ENCODE results near the gene UBN1.
"Not testable (repeated sequence)": the region's sequence is repeated elsewhere in the genome, so short reads cannot be mapped to it uniquely, and the experiment has no call there.

The UBN1 gene

DNA sequence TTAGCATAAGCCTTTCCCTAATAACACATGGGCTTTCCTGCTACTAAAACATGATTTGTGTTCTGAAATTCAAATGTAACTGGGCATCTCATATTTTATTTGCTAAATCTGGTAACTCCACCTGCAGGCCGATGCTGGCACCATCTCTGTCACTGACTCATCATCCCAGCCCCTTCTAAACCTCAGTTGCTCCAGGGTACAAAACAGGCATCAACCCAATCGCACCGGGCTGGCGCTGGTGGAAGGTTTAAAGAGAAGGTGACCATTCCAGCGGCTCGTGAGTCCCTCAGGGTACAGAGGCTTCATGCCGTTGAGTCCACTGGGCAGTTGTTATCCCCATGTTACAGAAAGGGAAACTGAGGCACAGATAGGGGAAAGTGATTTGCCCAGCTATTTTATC lies 62.5 kb downstream of the UBN1 start:
- no peak for DNase-seq (ENCODE audit: low spot score)

DNA sequence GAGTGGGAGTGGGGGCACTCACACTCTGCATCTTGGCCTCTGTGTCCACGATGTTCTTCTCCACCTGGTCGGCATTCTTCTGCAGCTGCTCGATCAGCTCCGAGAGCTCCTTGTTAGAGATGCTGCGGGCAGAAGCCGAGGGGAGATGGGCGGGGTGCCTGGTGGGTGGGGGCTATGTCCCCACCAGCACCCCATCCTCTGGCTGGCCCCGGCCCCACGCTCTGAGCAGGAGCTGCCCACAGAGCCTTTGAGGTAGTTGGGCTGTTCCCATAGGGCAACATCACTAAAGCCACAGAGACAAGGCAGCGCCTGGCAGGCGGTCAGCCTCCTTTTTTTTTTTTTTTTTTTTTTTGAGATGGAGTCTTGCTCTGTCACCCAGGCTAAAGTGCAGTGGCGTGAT lies 63.5 kb downstream of the UBN1 start:
- no peak for DNase-seq (ENCODE audit: low spot score)

DNA sequence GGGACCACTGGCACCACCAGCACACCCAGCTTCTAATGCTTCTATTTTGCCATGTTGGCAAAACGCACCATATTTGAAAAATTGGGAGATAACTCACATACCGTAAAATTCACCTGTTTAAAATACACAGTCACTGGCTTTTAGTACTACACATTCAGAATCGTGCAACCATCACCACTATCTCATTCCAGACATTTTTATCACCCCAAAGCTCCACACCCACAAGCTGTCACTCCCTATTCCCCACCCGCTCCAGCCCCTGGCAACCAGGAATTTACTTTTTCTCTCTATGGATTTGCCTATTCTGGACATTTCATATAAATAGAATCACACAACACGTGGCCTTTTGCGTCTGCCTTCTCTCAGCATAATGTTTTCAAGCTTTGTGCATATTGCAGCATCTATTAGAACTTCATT lies 64.7 kb downstream of the UBN1 start:
- DNase-seq (ENCODE audit: low spot score), result no peak

DNA sequence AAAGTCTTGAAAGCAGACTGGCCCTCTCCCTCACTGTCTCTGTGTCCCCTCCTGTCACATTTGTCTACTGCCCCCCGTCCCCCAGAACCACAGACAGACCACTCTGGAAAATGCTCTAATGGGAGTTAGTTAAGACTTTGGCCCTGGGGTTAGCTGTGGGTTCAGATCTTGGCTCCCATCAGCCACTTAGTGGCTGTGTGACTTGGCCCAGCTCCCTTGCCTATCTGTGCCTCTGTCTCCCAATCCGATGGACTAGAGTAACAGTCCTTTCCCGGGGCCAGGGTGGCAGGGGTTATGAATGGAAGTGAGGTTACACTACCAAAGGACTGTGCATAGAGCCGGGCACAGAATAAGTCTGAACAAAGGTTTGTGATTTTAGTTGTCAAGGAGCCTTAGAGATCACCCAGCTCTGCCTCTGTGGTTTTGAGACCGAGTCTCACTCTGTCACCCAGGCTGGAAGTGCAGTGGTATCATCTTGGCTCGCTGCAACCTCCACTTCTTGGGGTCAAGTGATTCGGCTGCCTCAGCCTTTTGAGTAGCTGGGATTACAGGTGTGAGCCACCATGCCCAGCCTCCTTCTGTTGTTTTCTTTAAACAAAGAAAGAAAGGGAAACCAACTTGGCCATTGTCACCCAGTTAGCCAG lies 66.0 kb downstream of the UBN1 start:
- no peak for DNase-seq (ENCODE audit: low spot score)

DNA sequence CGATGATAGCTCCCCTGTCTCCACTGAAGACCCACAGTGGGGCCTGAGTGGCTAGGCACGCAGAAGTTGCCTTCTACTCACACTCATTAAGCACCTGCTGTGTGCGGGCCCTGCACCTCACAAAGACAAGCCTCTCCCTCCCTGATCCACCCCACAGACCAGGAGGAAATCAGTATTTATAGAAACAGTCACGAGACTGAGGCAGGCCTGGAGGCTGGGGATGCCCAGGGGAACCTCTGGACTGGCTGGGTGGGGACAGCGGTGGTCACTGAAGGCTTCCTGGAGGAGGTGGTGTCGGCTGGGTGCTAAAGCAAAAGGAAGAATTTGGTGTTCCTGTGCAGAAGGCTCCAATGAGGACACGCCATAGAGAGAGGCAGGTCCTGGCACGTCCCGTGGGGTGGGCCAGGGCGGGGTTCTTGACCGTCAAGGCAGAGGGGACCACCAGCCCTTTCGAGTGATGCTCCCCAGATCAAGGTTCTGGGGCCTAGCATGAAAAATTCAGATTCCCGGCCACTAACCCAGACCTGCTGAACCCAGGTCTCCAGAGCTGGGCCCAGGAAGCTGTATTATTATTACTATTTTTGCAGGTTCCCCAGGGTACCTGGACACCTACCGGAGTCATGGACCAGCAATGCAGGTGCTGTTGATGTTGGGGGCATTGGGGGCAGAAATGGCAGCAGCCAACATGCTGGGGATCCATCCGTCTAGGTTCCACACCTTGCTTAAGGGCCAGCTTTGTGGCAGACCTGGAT lies 66.7 kb downstream of the UBN1 start:
- DNase-seq (ENCODE audit: low spot score), result no peak

DNA sequence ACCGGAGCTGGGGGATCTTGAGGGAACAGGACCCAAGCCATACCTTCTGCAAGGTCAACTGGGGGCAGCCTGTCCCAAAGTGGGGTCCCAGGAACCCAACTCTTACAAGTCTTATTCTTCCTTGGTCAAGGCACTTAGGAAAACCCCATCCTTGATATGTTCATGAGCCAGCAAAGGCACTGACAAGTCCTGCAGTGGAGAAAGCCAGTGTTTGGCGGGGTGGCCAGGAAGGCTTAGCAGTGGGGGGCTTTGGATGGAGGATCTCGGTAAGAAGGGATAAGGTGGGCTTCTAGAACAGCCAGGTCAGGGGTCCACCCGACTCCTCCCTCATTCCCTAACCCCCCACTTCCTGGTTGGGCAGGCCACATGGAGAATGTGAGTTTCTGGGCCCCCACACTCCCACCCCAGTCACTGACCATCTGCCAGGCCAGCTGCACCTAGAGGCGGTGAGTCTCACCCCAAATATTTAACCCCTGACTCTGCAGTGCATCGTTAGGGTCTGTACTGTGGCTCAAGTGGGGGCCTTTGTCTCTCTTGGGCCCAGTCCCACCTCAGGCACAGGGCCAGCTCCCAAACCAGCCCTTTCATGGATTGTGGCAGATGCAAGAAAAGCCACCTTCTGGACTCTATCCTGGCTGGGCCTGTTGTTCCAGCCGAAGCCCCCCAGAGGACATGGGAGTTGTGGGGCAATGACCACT lies 67.4 kb downstream of the UBN1 start:
- DNase-seq (ENCODE audit: low spot score), result no peak

DNA sequence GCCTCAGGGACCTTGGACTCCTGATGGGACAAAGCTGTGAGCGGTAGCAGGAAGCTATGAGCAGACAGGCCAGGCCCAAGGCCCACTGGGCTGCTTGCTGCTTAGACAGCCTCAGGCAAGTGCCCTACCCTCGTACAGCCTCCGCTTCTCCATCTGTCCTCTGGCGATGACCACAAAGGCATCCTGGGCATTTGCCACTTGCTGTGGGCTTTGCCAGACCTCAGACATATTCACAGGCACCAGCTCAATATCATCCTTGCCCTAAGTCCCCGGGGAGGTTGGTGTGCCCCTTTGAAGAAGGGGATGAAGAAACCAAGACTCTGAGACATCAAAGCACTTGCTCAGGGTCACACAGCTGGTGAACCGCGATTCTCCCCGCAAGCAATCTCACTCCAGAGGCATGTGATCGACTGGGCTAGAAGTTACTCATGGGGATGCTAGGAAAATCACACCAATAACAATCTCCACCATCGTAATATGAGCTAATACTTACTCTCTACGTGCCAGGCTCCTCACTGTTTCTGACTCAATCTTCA lies 68.0 kb downstream of the UBN1 start:
- no peak for DNase-seq (ENCODE audit: low spot score)

DNA sequence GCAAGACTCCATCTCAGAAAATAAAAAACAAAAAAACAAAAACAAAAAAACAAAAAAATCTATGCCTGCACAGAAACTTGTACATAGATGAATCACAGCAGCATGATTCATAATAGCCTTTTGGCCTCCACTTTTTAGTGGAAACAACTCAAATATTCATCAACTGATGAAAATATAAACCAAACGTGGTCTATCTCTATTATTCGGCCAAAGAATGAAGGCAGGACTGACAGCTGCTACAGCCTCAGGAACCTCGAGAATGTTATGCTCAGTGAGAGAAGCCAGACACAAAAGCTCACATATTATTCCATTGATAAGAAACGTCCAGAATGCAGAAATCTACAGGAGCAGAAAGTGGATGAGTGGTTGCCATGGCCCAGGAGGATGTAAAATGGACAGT lies 69.8 kb downstream of the UBN1 start:
- DNase-seq (ENCODE audit: low spot score), result no peak

DNA sequence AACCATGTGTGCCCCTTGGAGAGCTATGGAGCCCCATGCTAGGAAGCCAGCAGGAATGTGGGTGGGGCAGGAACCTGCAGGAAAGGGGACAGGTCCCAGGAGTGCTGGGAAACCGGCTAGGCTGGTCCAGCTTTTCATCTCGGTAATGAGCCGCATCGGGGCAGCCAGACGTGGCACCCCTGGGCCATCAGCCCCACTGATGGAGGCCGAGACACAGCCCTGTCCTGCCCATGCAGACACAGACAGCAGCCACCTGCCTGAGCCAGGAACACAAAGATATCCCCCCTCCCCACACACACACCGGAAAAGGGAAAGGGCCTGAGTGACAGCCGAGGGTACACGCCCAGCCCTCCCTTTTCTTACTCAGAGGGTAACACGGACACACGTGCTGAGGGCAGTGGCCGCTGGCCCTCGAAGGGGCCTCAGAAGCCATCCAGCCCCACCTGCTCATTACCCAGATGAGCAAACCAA lies 71.5 kb downstream of the UBN1 start:
- no peak for DNase-seq (ENCODE audit: low spot score)

DNA sequence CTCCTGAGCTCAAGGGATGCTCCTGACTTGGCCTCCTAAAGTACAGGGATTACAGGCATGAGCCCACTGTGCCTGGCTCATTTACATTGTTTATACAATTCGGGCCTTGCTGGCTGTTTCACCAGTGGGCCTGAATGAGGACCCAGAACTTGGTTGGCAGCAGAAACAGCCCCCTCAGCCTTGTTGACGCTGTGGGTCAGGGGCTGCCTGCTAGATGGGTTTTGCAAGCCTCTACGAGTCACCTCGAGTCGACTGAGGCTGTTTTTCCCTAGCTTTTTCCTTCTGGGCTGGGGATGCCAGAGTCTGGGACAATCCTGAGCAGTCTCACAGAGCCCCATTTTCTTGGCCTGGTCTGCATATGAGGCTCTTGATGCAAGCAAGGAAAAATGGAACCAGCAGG lies 73.5 kb downstream of the UBN1 start:
- no peak for DNase-seq (ENCODE audit: low spot score)

DNA sequence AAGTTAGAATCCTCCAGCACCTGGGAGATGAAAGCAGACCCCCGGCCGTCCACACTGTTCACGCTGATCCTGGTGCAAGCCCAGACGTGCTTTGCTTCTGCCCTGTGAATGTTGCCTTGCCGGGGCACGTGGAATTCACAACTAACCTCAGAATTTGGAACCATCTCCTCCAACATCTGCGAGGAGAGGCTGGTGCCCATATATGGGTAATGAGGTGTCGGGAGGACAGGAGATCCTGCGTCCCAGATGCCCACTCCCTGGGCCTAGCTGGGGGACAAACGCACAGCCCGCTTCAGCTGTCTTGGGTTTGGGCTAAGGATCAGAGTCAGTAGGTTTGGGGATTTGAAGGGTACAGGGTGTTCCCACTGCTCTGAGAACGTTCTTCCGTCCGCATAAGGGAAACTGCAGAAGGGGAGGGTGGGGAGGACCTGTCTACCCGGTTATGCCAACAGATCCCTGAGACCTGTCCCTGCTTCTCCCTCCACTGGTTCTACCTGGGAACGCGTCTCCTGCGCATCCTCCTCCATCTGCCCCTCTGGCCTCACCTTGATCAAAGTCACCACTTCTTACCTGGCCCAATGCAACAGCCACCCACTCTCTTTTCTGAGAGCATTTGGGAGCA lies 75.6 kb downstream of the UBN1 start:
- DNase-seq (ENCODE audit: low spot score), result no peak

DNA sequence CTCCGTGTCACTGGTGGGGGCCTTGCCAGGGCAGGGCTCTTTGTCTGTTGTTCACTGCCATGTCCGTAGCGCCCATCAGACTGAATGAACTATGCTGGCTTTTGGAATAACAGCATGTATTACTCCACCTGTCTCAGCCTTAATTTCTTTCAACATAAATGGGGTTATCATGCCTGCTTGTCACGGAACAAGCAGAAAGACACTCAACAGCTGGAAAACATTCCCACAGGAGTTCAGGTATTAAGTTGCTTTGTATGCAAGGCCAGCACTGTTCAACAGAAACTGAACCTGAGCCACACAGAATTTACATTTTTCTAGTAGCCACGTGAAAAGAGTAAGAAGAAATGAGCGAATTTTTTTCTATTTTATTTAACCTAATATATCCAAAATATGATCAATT lies 76.6 kb downstream of the UBN1 start:
- DNase-seq (ENCODE audit: low spot score), result no peak

DNA sequence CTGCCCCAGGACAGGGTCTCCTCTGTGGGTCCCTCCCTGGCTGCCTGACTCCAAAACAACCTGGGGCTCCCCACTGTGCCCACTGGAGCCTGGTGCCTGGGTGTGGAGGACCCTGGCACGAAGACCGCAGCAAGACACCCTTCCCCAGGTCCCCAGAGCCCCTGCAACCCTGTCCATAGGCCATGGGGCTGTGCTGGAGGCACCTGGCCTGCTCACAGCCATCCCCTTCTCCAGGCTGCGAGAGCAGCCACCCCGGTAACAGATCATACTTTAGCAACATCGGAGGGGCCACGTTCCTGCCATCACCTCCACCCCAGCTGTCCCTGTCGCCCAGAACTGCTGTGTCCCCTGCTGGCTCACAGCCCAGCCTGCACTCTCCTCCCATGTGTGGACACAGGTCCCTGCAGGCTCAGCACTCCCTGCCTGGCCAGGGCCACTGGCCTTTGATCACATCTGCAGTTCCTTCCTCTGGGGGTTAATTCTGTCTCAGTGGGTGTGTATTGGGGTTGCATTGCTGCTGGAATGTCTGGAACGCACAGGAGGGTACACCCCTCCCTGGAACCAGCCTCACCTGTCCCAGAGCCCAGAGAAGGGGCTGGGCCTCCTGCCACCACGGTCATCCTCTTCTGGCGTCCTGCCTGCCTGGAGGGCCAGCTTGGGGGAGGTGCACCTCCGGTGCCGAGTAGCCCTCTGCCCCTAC lies 77.5 kb downstream of the UBN1 start:
- no peak for DNase-seq (ENCODE audit: low spot score)

DNA sequence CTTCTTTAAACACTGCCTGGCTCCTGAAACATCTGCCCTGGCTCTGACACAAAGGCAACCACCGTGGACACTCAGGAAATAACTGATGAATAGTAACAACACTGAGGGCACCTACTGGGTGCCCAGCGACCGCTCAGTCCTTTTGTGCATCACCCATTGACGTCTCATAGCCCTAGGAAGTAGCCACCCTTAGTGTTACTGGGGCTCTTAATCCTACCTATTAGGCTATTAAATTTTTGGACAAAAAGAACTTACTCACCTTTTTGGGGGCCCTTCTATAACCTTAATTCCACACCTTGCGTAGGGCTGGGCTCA lies 78.0 kb downstream of the UBN1 start:
- DNase-seq (ENCODE audit: low spot score), result no peak

DNA sequence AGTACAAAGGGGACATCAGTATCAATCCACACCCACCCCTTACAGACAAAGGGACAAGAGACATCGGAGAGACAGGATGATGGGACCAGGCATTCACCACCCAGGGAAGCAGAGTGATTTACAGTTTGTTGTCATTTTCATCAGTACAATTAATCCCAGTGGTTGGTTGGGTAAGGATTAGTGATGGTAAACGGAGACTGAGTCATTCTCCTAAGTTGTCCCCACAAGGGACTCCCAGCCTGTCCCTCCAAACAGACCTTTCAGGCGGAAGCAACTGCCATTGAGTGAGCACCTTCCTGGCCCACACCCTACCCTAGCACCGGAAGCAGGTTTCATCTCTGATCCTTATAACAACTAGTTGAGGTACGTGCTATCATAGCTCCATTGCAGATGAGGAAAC lies 78.5 kb downstream of the UBN1 start:
- DNase-seq (ENCODE audit: low spot score), result no peak

DNA sequence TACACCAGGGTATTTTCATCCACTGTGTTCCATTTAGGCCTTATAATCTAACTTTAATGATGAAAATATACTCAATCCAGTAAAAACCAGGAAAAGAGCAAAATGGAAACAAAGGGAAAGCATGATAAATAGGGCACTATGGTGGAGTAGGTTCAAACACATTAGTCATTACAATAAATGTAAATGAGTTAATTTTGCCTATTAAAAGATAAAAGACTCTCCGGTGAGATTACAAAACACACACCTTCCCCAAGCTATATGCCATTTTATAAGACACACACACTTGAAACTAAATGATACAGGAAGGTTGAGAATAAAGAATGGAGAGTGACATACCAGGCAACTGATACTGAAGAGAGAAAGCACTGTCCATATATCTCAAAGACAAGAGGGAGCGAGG lies 79.6 kb downstream of the UBN1 start:
- no peak for DNase-seq (ENCODE audit: low spot score)

DNA sequence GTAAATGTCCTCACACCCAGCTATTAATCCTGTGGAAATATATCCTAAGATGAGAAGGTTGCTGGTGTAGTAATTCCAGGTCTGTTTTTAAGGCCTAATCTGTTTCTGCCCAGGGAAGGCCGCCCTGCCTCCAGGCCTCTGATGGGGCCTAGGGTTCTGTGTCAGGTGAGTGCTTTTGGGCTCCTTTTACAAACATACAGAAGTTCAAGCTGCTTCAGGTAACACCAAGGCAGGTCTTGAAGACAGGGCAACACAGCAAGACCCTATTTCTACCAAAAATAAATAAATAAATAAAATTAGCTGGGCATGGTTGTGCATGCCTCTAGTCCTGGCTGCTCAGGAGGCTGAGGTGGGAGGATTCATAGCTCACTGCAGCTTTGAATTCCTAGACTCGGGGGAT lies 80.4 kb downstream of the UBN1 start:
- no peak for DNase-seq (ENCODE audit: low spot score)

DNA sequence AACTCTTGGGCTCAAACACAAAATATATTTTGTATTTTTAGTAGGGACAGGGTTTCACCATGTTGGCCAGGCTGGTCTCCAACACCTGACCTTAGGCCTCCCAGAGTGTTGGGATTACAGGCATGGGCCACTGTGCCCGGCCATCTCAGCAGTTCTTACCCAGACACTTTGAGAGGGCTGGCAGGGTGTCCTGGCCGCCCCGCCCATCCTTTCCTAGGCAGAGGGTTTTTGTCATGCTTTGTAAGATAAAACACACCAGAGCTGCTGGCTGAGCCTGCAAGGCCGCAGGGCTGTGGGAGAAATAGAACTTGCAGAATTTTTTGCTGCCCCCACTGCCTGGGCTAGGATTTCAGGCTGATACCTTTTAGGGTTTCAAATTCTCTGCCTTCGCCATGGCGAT lies 80.9 kb downstream of the UBN1 start:
- DNase-seq (ENCODE audit: low spot score), result no peak

DNA sequence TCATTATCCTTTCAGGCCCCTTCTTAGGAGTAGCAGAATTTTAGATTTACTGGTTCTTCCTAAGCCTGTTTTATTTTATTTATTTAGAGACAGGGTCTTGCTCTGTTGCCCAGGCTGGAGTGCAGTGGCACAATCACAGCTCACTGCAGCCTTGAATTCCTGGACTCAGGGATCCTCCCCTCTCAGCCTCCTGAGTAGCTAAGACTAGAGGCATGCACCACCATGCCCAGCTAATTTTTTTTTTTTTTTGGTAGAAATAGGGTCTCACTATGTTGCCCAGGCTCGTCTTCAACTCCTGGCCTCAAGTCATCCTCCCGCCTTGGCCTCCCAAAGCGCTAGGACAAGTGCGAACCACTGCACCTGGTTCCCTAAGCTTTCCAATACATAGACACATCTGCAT lies 82.3 kb downstream of the UBN1 start:
- not testable (repeated sequence) for DNase-seq (ENCODE audit: low spot score)

DNA sequence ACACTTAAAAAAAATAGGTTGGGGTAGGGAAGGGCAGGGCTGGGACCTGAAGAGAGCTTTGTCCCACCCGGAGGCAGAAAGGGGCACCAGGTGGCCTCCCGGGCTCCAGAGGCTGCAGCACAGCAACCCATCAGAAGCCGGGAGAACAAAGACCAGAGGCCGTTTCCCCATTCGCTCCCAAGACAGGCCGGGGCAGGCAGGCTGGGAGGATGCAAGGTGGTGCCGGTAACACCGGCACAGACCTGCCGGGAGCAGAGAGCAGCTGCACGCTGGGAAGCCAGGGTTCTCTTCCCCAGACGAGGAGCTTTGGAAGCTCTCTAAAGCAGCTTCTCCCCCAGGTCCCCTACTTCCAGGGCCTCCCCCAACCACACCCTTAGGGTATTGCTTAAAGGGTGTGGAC lies 84.1 kb downstream of the UBN1 start:
- DNase-seq (ENCODE audit: low spot score), result no peak
